ENCODE data around the gene MARK4. TPM values are rescaled to one million over a fixed set of nuclear protein-coding genes. Genes with fewer than 3 reads are reported as not detected.

Gene MARK4
- polyA plus RNA-seq, 1 donor (not counting 4 experiments of a cell fraction or from before 2014, with no cell fraction given) = 19.7 TPM

- Histone ChIP-seq H3K79me2 (ENCODE audit: control insufficient read depth, insufficient read depth, low read length) (no peaks in the 10 kb centered on the region), H3K9me3 (ENCODE audit: control insufficient read depth, low read depth, low read length) (no peaks in the 10 kb centered on the region), H2AFZ (ENCODE audit: control insufficient read depth, low read length) (no peak overlapping the region), H3K9ac (ENCODE audit: control insufficient read depth, extremely low read depth, insufficient read depth, low read length) (no peak overlapping the region), H3K27ac (ENCODE audit: control insufficient read depth, insufficient read depth, low read length) (no peak overlapping the region), H4K20me1 (ENCODE audit: control insufficient read depth, extremely low read depth, insufficient read depth, low read length) (no peaks in the 10 kb centered on the region), H3K27me3 (ENCODE audit: control insufficient read depth, extremely low read depth, insufficient read depth, low read length) (no peaks in the 10 kb centered on the region), H3K9me1 (ENCODE audit: control insufficient read depth, extremely low read depth, insufficient read depth, low read length) (no peaks in the 10 kb centered on the region), H3K4me3 (ENCODE audit: control insufficient read depth in 2 of 3, extremely low read depth in 1 of 3, insufficient read depth in 2 of 3, low read depth in 1 of 3, low read length in 3 of 3) (no peak overlapping the region), H3K4me1 (ENCODE audit: control insufficient read depth, extremely low read depth, insufficient read depth, low read length) (peaks cover 12% of the 10 kb centered on the region), H3K4me2 (ENCODE audit: control insufficient read depth, extremely low read depth, insufficient read depth, low read depth, low read length) (no peak overlapping the region), H3K36me3 (ENCODE audit: control insufficient read depth in 2 of 2, extremely low read depth in 1 of 2, insufficient read depth in 2 of 2, low read length in 2 of 2) (peaks cover 5 to 10% of the 10 kb centered on the region in 2 experiments)
- FAIRE-seq (no peak), DNase-seq (ENCODE audit: low read depth, low spot score) (no peak)
- no peak for TF ChIP-seq CTCF (optimal IDR thresholded peaks at IDR 0.05 in 1 of 3, IDR thresholded peaks at IDR 0.05 in 1 of 3, conservative IDR thresholded peaks at IDR 0.05 in 1 of 3; ENCODE audit: extremely low read depth in 1 of 3, insufficient read depth in 2 of 3, low read length in 3 of 3)
- TF ChIP-seq EZH2 (IDR thresholded peaks at IDR 0.05; ENCODE audit: low read length) = no peak
- dilution Hi-C loops (cut with MboI; ENCODE audit: extremely low pct_ligation_motif_present, low sequenced_read_pairs) = no loop called here
Observed at GRCh38 chr19:45303269-45304060, 52.4 kb downstream of the MARK4 start.

DNA sequence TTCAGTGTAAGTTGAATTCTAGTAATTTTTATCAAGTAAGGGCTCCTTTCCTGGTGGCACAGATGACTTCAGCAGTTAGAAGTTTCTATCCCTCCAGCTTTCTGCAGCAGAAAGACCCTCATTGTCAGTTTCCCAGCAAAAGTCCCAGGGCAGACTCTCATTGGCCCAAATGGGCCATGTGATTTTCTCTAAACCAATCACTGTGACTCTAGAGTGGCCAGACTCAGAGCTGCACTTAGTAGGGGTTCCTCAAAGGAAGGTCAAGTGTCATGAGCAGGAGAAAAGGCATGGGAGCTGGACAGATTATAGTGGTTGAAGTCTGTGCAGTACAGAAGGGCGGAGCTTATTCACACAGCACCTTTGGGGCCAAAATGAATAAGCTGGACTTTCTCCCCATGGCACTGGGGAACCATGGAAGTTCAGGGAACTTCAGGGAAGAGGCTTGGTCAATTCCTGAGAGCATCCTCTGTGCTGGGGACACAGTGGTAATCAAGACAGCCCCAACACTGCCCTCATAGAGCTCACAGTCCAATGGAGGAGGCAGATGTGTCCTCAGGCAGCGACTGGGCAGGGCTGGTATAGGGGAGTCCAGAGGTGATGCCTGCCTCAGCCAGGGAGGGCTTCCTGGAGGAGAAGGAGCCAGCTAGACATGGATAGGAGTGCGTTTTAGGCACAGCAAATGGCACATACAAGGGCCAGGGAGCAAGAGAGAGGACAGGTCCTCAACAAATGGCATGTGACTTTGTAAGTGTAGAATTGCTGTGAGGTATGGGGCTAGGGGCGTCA lies 53.3 kb downstream of the MARK4 start:
- no peak overlapping the region for H3K27ac ChIP-seq (ENCODE audit: control insufficient read depth, insufficient read depth, low read length)
- TF ChIP-seq CTCF (optimal IDR thresholded peaks at IDR 0.05 in 1 of 3, IDR thresholded peaks at IDR 0.05 in 1 of 3, conservative IDR thresholded peaks at IDR 0.05 in 1 of 3; ENCODE audit: extremely low read depth in 1 of 3, insufficient read depth in 2 of 3, low read length in 3 of 3) = no peak
- no peak for TF ChIP-seq EZH2 (IDR thresholded peaks at IDR 0.05; ENCODE audit: low read length)
- no peaks in the 10 kb centered on the region for H3K27me3 ChIP-seq (ENCODE audit: control insufficient read depth, extremely low read depth, insufficient read depth, low read length)
- H4K20me1 ChIP-seq (ENCODE audit: control insufficient read depth, extremely low read depth, insufficient read depth, low read length) = no peaks in the 10 kb centered on the region
- dilution Hi-C loops (cut with MboI; ENCODE audit: extremely low pct_ligation_motif_present, low sequenced_read_pairs) = no loop called here
- H3K9ac ChIP-seq (ENCODE audit: control insufficient read depth, extremely low read depth, insufficient read depth, low read length) = no peak overlapping the region
- H3K36me3 ChIP-seq (ENCODE audit: control insufficient read depth in 2 of 2, extremely low read depth in 1 of 2, insufficient read depth in 2 of 2, low read length in 2 of 2) = peaks cover 5 to 10% of the 10 kb centered on the region in 2 experiments
- H3K79me2 ChIP-seq (ENCODE audit: control insufficient read depth, insufficient read depth, low read length) = no peaks in the 10 kb centered on the region
- no peak overlapping the region for H3K4me3 ChIP-seq (ENCODE audit: control insufficient read depth in 2 of 3, extremely low read depth in 1 of 3, insufficient read depth in 2 of 3, low read depth in 1 of 3, low read length in 3 of 3)
- H3K4me1 ChIP-seq (ENCODE audit: control insufficient read depth, extremely low read depth, insufficient read depth, low read length) = peaks cover 12% of the 10 kb centered on the region
- FAIRE-seq = peak; percentile 20
- H2AFZ ChIP-seq (ENCODE audit: control insufficient read depth, low read length) = no peak overlapping the region
- no peaks in the 10 kb centered on the region for H3K9me3 ChIP-seq (ENCODE audit: control insufficient read depth, low read depth, low read length)
- DNase-seq (ENCODE audit: low read depth, low spot score) = no peak
- H3K9me1 ChIP-seq (ENCODE audit: control insufficient read depth, extremely low read depth, insufficient read depth, low read length) = no peaks in the 10 kb centered on the region
- H3K4me2 ChIP-seq (ENCODE audit: control insufficient read depth, extremely low read depth, insufficient read depth, low read depth, low read length) = no peak overlapping the region
